Measurements from ENCODE around the gene USP21.

USP21 gene

DNA sequence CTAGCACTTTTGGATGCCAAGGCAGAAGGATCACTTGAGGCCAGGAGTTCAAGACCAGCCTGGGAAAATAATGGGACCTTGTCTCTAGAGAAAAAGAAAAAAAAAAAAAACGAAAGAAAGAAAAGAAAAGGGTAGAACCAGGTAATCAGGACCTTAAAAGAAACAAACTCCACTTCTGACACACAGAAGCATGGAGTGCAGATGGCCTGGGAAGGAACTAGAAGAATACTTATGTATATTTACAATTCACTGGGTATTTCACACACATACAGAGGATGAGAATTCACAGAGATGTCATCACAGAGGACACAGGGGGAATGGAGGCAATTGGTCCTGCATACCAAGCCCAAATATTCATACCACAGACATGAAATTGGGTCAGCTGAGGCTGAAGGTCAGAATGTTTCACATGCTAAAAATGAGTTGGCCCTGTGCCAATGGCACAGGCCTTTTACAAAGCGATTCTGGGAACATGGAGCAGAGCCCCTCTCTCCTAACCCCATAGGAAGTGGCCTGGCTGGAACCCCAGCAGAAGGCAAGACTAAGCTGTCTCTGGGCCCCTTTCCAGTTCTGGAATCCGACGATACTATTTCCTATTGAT lies 13.6 kb downstream of the USP21 start:
- no peak for DNase-seq

GRCh38 chr1:161173711-161174110 lies 14.4 kb downstream of the USP21 start:
- DNase-seq: no peak

- DNase-seq: no peak
Observed at GRCh38 chr1:161174911-161175310, 15.6 kb downstream of the USP21 start.

GRCh38 chr1:161175771-161176453 lies 16.6 kb downstream of the USP21 start:
- DNase-seq: no peak

DNA sequence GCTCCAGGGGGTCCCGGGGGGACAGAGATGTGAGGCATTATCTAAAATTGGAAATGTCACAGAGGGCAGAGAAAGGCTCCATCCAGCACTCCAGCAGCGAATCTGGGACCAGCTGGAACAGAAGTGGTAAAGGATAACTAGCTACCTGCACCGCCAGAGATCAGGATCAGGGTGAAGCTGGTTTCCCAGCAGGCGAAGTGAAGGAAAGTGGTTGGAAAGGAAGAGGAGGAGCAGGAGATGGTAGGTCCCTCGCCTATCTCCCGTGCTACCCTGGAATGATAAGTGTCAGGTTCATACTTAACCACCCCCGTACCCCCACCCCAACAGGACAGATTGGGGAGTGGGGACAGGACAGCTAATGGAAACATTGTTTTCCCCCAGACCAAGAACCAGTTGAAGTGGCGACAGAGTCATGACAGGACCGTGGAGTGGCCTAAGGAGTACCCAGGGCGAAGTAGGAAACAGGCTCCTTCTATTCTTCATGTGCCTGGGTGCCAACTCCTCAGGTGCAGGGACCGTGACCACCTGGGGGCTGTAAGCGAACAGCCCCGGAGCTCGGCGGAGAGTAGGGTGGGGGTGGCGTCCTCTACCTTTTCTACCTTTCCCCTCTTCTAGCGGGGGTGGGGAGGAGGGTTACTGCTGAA lies 17.3 kb downstream of the USP21 start:
- DNase-seq: no peak

- DNase-seq: peak; percentile 44 to 86
Observed at GRCh38 chr1:161177112-161177935, 18.0 kb downstream of the USP21 start, which contains the start of gene B4GALT3. Gene B4GALT3 (minus strand): TSS chr1:161177507. CDS start chr1:161176060, 1,447 bp downstream.

DNA sequence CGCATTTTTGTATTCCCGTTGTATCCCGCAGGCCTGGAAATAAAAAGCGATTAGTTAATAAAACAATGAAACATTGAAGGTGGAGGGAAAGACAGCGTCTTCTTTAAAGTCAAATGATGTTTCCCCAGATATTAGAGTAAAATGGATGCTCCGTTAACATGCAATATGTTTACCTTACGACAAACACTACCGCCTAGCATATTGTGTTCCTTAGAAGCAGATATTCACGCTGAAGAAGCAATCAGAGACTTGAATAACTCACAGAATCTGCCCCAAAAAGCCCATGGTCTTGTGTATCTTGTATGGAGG lies 18.6 kb downstream of the USP21 start:
- no peak for DNase-seq

GRCh38 chr1:161179698-161180097 lies 20.4 kb downstream of the USP21 start:
- no peak for DNase-seq

GRCh38 chr1:161180639-161181038 lies 21.3 kb downstream of the USP21 start:
- DNase-seq: peak; percentile 15 to 56

DNA sequence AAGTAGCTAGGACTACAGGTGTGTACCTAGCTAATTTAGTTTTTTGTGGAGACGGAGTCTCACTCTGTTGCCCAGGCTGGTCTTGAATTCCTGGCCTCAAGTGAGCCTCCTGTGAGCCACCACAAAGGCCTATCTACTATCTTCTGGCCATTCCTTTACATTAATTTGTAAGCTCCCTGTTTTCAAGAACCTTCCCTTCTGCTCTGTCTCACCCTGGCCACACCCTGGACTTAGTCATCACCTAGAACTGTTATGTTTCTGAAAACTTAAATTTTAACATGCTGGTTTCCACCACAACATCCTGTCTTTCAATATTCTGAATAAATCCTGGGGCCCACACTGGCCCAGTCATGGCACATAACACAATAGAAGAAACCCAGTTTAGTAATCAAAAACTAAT lies 22.9 kb downstream of the USP21 start:
- DNase-seq: no peak

- peak; percentile 91 to 96 for DNase-seq
Observed at GRCh38 chr1:161185282-161185682, 26.0 kb downstream of the USP21 start.

DNA sequence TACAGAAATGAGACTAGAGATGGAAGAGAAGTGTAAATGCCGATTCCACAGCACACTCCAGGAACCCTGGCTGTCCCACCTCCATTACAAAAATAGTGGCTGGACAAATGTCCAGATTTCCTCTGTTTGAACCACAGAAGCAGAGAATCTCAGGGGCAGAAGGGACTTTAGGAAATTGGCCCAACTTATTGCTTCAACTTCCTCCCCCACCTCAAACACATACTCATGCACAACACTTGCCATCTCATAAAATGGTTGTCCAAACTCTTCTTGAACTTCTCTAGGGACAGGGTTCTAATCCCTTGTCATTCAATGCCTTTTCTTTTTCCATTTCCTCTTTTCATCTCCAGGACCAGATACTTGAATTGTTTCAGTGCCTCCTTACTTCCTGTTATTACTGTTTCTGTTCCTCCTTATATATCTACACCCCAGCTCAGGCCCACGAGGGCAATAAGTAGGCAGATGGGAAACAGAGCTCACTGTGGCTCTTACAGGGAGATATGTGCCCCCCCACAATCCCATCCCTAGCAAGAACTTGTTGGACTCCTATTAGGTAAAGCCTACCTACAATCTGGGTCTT lies 26.5 kb downstream of the USP21 start:
- DNase-seq: no peak

DNA sequence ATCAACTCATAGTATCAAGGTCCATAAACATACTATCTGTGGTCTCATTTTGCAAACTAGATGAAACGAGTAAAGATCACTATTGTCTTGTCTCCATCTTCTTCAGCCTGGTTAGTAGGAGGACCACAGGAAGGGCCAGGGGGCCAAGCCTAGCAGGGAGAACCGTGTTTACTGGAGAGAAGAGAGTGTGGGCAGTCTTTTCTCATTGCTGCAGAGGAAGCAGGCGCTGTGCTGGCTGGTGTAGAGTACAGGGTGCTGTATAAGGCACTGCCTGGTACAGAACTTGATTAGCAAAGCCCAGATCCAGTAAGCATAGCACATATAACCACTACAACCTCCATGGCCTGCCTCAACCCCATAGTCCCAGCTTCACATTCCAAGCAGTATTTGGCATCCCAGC lies 28.0 kb downstream of the USP21 start:
- no peak for DNase-seq

- no peak for DNase-seq
Observed at GRCh38 chr1:161188381-161188780, 29.1 kb downstream of the USP21 start.

- DNase-seq: no peak
Observed at GRCh38 chr1:161189036-161189435, 29.7 kb downstream of the USP21 start.

- no peak for DNase-seq
Observed at GRCh38 chr1:161190962-161191521, 31.7 kb downstream of the USP21 start.

GRCh38 chr1:161191971-161192370 lies 32.7 kb downstream of the USP21 start:
- DNase-seq: no peak

DNA sequence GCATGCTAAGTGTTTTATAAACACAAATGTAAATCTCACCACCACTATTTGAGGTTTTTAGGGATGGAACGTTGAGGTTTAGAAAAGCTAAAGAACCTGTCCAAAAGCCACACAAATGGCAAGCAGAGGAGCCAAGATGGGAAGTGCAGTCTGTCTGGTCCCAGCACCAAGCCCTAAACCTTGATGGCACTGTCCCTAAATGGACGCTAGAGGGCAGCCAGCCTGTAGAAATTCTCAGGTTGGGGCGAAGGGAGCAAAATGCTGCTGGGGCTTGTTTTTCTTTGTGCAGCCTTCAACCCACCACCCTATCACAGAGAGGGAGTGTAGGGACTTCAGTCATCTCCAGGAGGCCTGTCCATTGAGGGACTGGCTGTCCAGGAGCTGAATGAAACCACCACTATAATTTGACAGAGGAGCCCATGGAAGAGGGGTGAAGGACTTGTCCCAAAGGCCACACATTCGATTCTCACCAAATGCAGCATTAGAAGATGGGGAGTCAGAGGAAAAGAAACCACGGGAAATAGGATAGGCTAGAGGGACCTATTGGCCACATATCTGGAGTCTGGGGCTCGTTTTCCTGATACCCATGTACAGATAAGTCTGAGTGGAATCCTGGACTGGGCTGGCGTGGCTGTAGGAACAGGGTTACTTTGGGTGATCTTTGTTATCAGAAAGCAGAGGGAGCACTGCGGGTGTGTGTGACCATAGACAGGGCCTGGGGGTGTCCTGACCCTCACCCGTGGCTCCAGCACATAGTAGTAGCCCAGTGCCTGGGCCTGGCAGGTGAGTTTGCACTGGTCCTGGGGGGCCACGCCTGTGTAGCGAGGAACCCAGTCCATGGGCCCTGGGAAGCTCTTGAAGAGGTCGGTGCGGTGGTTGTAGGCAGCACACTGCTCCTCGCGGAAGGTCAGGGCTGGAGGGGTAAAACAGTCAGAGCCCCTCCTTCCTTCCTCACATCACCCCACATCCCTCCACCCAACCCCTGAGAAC lies 33.5 kb downstream of the USP21 start:
- DNase-seq: peak; percentile 64 to 80

DNA sequence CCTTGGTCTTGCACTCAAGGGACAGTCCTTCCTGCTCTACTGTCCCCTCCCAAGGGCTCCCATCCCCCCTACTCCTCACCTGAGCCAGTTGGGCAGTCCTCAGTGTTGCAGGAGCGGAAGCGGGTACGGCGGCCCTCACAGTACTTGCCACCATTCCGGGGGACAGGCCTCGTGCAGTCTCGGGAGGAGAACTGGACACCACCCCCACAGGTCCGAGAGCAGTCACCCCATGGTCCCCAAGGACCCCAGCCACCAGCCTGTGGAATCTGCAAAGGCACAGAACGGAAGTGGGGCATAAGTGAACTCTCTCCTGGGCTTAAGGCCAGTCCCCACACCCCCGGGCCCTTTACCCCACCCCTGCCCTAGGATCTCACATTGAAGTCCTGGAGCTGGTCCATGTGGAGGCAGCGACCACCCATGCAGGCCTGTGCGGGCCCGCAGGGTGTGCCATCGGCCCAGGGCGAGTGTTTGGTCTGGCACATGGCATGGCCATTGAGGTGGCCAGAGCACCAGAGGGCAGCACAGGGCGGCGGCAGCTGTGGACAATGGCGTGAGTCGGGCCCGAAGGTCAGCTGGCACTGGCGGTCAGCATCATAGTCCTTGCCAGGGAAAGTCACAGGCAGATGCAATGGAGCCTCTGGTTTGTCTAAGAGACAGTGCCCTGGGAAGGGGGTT lies 34.4 kb downstream of the USP21 start:
- DNase-seq: no peak

DNA sequence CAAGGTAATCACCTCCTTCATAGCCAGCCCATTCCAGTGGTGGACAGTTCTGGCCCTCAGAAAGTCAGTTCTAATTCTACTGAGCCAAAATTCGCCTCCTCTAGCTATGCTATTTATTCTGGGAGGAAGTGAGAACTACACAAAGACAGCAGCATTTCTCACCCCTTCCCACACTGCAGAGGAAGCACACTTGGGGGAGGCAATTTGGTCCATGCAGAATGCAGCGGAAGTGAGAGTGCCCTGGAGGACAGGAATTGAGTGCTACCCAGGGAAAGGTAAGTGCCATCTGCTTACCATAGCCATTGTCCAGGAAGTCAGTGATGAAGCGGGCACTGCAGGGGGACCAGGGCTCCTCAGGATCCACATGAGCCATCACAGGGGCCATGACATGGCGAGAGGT lies 35.9 kb downstream of the USP21 start:
- no peak for DNase-seq

- DNase-seq: no peak
Observed at GRCh38 chr1:161196111-161196510, 36.8 kb downstream of the USP21 start.

Data from NCI-H446 (cell line).